COR-L47 (cell line): ENCODE measurements around the gene TYW1.
"Not testable (repeated sequence)": the region's sequence is repeated elsewhere in the genome, so short reads cannot be mapped to it uniquely, and the experiment has no call there.

Source experiments
- DNase-seq: peaks from one replicate; lab custom pipeline; 2025; lab: John Stamatoyannopoulos, UW

Gene TYW1

DNA sequence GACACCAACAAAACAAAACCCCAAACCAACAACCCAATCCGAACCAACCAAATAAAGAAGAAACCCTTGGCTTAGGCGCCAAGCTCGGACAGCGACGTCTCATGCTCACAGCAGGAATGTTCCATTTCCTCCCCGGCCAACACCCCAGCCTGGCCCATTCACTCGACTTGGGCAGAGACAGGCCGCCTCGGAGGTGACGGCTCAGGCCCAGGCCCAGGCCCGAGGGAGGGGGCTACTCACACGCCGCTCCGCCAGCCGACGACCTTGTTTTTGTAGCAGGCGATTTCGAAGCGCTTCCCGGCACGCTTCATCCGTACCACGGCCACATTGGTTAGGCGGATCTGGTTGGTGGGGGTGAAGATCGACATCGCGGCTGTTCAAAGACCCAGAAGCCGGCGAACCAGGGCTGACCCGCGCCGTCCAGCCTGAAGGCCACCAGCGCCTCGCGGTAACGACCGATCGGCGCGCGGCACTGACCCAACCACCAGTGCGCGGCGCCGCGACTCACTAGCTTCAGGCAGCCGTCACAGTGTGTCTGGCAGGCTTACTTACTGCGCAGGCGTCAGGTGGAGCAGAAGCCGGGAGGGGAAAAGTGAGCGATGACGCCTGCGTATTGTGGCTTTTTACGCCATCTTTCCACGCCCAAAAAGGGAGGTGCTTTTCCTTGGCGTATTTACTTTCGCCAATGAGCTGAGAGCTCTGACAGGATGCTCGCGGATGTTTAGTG is 1.4 kb upstream of the TYW1 start, which contains the start of gene SBDS:
Gene SBDS, minus strand, starts transcription at position 537 of the 727 bp plus-strand sequence. Its CDS starts 169 bp downstream, at position 368.
- peak; percentile 97 for DNase-seq

DNA sequence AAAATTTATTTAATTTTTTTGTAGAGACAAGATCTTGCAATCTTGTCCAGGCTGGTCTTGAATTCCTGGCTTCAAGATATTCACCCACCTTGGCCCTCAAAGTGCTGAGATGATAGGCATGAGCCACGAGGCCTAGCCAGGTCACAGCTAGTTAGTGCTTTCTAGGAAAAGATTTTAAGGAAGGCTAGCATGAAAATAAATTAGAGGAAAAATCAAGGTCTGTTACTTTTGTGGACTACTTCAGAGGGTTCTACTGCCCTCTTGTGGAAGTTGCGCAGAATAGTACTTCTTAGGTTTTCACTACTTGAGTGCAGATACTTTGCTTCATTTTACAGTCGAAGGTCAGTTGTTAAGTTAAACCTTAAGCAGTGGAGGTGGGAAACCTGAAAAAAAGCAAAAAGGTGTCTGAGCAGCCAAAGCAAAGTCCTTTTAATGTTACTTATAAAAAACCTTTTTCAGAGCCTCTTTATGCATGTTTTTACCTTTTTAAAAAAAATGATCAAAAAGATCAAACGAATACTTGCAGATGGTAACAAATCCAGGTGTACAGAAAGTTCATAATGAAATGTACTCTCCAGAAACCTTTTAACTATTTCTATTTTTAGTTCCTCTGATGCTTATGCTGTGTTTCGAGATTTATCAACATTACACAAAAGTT is 4.1 kb downstream of the TYW1 start:
- DNase-seq, result peak; percentile 1

DNA sequence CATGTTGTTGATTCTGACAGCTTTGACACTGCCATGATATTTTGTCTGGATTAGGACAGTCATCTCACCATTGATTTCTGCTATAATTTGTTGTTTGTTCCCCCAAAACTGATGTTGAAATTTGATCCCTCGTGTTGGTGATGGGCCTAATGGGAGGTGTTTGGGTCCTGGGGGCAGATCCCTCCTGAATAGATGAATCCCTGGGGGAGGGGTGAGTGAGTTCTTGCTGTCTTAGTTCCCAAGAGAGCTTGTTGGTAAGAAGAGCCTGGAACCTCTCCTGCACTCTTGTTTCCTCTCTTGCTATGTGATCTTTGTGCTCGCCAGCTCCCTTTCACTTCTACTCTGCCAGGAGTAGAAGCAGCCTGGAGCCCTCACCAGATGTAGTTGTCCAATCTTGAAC is 7.5 kb downstream of the TYW1 start:
- not testable (repeated sequence) for DNase-seq

DNA sequence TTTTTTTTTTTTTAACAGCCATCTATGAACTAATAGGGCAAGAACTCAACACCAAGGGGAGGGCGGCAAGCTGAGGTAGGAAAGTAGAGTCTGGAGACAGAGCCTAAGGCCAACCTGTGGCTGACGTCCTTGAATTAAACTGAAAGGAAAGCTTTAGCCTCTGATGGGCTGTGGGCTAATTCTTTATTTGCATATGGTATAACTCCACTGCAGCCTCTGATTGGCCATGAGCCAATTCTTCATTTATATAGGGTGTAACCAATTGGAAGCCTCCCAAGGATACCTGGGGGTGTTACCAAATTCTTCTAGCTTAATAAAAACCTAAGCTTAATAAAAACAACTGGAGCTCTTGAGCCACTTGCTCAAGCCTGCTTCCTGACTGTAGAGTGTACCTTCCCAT is 10.3 kb downstream of the TYW1 start:
- peak; percentile 1 for DNase-seq

DNA sequence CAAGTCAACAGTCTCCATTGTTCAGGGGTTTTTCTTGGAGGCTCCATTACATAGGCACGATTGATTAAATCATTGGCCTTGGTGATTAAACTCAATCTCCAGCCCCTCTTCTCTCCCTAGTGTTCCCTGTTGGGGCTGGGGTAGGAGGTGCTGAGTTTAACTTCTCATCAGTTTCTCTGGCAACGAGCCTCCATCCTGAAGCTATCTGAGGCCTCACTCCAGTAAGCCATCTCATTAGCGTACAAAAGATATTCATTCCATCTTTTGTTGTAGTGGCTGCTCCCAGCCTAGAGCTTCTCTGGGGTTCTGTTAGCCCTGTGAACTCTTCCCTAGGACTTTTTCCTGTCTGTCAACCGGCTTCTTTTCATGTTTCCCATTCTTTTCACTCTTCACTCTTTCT is 11.6 kb downstream of the TYW1 start:
- no peak for DNase-seq

DNA sequence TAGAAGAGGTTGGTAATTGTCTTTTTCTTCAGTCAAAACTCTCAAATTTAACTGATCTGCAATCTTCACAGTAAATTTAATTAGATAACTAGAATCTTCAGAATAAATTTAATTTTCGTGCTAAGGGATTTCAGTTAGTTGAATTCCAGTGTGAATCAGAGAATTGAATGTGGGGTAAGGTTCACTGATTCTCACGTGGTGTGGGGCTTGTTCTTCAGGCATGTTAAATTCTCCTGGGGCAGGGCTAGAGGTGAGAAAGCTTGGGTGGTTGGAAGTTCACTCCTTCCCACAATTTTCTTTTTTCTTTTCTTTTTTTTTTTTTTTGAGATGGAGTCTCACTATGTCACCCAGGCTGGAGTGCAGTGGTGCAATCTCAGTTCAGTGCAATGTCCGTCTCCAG is 13.0 kb downstream of the TYW1 start:
- not testable (repeated sequence) for DNase-seq

DNA sequence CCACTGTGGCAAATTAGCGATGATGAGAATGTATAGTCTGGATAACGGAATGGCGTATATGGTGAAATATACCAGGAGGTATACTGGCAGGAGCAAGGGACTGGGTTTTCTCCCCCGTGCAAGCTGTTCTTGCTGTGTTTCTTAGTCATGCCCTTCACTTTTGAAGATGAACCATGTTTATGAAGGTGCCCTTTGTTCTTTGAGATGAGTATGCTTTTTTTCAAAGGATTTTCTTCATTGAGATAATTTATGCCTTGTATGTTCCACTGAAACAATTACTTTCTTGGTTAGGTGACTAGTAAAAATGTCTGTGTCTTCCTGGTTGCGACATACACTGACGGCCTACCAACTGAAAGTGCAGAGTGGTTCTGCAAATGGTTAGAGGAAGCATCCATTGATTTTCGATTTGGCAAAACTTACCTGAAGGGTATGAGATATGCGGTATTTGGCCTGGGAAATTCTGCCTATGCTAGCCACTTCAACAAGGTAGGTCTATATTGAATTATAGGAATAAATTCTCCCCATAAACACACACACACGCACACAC is 17.5 kb downstream of the TYW1 start:
- DNase-seq, result not testable (repeated sequence)

DNA sequence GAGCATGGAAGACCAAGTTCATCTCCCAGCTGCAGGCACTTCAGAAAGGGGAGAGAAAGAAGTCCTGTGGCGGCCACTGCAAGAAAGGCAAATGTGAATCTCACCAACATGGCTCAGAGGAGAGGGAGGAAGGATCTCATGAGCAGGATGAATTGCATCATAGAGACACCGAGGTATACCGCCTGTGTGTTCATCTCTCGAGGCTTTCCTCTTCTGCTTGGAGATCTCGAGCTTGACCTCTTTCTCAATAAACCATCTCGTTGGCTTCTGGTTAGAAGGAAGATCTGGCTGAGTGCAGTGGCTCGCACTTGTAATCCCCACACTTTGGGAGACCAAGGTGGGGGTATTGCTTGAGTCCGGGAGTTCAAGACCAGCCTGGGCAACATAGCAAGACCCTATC is 21.3 kb downstream of the TYW1 start:
- DNase-seq, result not testable (repeated sequence)

DNA sequence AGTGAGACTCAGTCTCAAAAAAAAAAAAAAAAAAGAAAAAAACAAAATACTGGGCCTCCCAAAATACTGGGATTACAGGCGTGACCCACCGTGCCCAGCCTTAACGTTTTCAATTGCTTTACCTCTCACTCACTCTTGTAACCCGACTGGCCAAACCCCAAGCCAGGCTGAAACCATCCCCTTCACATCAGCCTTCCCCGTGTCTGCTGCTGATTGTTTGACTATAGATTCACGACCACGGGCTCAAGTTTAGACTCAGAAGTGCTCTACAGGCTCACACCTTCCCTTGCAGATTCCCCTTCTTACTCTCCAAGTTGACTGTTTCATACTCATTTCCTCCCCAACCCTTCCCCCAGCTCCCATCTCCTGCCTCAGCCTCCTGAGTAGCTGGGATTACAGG is 22.3 kb downstream of the TYW1 start:
- DNase-seq, result no peak

DNA sequence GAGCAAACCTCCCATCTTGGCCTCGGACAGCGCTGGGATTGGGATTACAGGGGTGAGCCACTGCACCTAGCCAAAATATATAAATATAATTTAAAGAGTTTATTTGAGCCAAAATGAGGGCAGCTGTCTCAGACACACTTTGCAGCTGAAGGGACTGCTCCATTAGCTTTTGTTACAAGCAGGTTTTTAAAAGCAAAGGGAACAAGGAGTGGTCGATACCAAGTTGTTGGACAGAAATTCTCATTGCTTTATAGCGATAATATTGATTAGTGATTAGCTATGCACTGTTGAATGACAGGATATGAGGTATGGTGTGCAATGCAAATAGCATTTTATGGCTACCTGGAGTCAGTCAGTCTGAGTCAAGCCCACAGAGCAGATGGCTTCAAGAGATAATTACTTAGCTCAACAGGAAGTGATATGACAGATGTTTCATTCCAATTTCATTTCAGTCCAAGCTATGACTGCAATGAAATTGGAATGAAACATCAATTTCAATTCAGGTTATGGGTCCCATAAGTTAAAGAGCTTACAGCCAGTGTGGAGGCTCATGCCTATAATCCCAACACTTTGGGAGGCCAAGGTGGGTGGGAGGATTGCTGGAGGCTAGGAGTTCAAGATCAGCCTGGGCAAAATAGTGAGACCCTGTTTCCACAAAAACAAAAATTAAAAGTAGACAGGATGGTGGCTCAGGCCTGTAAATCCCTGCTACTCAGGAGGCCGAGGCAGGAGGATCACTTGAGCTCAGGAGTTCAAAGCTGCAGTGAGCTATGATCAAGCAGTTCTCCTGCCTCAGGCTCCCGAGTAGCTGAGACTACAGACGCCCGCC is 23.1 kb downstream of the TYW1 start:
- DNase-seq, result peak; percentile 9

DNA sequence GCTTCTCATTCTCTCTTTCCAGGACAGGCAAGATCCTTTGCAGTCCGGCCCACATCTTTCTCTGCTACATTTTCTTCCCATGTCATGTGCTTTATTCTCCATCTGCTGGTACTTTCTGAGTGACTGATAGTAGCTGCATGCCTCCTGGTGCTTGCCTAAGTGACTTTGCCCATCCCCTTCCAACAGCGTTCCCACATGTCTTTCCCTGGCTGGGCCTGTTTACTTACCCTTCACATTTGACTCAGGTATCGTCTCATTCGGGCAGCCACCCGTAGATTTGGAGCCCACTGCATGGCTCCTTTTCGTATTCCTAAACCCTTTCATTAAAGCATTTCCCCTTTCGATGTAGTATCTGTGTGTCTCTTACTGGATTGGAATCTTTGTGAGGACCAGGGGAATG is 24.6 kb downstream of the TYW1 start:
- no peak for DNase-seq

DNA sequence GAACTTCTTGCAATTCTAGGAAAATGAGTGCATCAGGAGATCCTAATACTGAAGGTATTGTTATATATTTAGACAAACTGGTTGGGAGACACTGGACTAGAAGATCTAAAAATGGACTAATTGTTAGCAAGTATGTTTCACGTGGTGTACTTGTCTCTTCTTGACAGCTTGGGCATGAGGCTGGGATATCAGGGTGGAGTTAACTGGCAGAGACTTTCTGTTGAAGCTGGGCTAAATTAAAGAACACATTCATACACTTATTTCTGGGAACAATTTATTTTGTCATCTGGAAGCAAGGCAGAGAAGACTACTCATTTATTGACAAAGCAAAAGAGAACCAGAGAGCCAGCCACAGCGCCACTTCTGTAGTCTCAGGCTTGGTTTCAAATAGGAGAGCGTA is 25.9 kb downstream of the TYW1 start:
- no peak for DNase-seq

DNA sequence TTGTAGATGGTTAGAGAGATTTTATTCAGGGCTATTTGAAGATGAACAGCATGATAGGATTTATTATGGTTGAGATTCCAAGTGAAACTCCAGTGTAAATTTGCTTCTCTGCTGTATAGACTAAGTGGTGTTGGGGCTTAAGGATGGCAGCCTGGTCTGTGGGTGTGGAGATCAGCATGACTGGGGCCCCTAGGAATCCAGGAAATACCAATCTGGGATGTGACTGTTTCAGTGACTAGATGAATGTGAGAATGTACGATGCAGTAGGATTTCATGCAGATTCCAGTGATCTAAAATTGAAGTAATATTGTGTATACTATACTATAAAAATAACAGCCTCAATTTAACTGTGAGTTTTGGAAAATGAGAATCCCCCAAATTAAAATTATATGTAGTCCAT is 28.8 kb downstream of the TYW1 start:
- not testable (repeated sequence) for DNase-seq

DNA sequence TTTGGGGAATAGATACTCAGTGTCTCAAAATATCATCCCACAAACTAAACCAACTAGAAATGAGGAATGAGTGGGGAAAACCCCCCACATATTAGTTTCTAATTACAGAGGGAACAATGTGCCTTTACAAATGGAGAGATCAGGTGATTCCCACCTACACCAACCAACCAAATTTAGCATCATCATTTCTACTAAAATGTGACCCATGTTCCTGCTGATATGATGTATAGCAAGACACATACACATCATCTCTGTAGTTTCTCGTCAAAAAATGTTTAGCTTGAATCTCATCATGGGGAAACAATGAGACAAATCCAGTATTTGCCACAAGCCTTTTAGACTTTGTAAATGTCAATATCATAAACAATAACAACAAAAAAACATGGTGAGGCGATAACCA is 35.1 kb downstream of the TYW1 start:
- DNase-seq, result not testable (repeated sequence)

DNA sequence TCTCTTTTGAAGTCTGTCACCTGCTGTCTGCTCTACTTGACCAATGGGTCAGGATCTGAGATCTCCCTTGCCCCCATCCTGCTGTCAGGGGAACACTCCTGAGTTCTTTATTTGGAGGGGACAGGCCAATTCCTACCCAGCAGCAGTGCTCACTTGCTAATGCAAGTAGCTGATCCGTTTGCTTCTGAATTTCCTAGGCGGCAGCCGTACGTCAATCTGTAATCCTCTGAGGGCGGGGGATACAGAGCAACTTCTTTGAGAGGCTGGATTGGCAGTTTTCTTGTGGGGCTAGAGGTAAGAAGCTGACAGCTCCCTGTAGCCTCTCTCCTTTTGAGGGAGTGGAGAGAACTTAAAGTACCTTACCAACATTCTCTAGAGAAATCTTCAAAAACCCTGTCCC is 36.6 kb downstream of the TYW1 start:
- DNase-seq, result no peak

DNA sequence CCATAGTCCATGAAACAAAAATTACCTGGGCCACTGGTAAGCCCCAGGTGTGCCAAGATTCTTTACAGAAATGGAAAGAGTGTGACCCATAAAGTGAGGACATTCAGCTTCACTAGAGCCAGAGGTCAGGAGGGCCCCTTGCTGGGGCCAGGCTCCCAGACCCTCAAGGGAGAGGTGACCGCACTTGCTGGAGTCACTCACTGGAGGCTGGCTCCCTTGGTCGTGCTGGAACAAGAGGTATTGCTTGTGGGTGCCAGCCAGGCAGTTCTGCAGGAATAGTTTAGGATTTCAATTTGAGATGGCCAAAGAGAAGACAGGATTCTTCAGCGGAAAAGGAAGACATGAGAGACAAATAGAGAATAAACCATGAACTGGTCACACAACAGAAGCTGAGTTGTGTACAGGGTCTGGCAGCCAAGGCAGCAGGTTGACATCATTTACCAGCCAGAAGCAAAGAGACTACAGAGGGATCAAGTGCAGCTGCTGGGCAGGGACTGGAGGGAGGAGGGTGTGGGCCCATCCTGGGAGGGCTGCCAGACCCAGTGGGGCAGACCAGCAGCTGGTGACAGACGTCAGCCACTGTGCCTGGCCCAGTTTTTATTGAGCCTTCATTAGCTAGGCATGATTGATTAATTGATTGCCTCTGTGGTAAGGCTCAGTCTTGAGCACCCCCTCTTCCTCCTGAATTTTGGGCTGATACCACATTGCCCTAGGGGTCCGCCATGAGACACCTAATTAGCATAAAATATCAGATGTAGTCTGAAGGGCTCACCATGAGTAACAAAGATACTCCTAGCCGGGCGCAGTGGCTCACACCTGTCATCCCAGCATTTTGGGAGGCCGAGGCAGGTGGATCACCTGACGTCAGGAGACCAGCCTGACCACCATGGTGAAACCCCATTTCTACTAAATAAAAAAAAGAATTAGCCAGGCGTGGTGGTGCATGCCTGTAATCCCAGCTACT is 40.1 kb downstream of the TYW1 start:
- peak; percentile 37 for DNase-seq

DNA sequence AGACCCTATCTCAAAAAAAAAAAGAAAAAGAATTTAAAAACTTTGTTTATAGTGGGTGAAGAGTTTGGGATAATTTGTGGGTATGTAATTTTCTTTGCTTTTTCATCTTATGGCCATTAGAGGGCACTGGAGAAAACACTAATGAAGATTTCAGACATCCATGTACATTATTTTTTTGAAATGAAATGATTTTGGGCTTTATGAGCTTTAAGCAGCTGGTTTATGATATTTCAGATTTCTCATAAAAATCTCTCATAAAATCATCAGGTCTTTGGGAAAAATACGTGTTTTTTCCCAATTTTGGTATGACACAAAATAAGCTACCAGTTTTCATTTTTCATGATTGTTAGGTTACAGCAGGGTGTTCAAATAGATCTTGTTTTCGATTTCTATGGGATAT is 44.2 kb downstream of the TYW1 start:
- not testable (repeated sequence) for DNase-seq

DNA sequence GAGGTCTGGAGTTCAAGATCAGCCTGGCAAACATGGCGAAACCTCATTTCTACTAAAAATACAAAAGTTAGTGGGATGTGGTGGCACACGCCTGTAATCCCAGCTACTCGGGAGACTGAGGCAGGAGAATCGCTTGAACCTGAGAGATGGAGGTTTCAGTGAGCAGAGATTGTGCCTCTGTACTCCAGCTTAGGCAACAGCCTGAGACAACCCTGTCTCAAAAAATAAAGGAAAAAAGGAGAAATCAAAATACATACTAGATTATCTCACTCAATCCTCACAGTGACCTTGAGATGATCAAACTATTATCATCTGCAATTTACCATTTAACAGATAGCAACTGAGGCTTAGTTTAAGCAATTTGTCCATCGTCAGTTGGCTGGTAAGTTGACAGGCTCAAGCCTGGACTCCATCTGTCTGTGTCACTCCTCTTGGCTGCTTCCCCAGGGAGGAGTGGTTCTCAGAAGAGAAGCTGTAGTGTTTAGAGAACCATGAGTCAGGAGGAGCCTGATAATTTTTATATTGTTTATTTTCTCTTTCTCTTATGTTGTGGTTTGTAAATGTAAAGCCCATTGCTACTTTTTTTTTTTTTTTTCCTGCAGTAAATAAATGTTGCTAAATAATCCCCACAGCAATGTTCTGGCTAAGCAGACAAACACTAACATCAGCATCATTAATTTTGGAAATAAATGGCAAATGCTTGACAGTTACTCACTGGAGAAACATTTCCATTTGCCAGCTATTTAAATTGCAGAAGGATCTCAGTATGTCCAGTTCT is 46.3 kb downstream of the TYW1 start:
- DNase-seq, result not testable (repeated sequence)

DNA sequence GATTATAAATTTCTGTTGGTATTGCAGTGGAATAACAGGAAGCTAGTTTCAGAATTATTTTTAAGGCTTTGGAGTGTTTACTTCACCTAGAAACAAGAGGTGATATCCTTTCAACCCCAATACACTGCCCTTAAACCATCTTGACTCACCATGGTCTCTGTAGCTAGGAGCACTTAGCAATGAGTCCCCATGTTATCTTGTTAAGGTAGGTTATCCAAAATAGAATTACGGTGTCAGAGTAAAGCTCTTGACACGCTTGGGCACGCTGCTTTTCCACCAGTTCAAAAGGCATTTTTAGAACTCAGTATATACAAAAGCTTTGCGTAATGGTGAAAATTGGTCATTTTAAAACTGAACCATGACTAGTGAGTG is 46.9 kb downstream of the TYW1 start:
- DNase-seq, result not testable (repeated sequence)

DNA sequence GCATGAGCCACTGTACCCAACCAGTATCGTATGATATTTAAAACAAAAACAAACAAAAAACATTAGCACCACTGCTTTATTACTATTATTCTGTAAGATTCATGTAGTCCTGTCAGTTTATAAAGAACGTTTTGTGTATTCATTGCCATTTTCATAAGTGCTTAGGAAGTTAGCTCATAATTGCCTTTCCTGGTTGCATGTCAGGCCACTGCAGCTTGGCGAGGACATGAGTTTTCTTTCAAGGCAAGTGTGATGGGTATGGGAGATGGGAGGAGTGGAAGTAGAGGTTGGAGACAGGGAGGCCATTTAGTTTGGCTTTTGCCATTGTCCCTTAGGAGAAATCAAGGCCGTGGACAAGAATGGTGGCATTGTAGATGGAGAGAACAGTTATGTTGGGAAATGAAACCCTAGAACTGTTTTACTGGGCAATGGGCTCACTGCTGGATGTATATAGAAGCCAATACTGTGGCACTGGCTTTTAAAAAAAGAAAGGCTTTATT is 48.9 kb downstream of the TYW1 start:
- no peak for DNase-seq
